ENCODE data around the gene ADARB1.

The ADARB1 gene

GRCh38 chr21:45248301-45248892, 174.0 kb downstream of the ADARB1 start:
- no peak for TF ChIP-seq CTCF (IDR thresholded peaks at IDR 0.05)

GRCh38 chr21:45248893-45249381, 174.6 kb downstream of the ADARB1 start:
- no peak for TF ChIP-seq CTCF (IDR thresholded peaks at IDR 0.05)

- TF ChIP-seq CTCF (IDR thresholded peaks at IDR 0.05): no peak
Measured at GRCh38 chr21:45249626-45250025, 175.2 kb downstream of the ADARB1 start.

GRCh38 chr21:45250272-45250671, 175.9 kb downstream of the ADARB1 start:
- TF ChIP-seq CTCF (IDR thresholded peaks at IDR 0.05): no peak

GRCh38 chr21:45250914-45251634, 176.7 kb downstream of the ADARB1 start:
- TF ChIP-seq CTCF (IDR thresholded peaks at IDR 0.05): no peak

GRCh38 chr21:45251635-45252447, 177.5 kb downstream of the ADARB1 start:
- no peak for TF ChIP-seq CTCF (IDR thresholded peaks at IDR 0.05)

GRCh38 chr21:45252448-45252925, 178.1 kb downstream of the ADARB1 start:
- no peak for TF ChIP-seq CTCF (IDR thresholded peaks at IDR 0.05)

Data from LNCAP (cell line).